HL-60 (cell line): ENCODE measurements around the gene TBC1D5.
"Not testable (repeated sequence)": the region's sequence is repeated elsewhere in the genome, so short reads cannot be mapped to it uniquely, and the experiment has no call there.

Experiments
- REST ChIP-seq: IDR thresholded peaks from 2 replicates; pipeline ENCODE4 v1.6.1; 2012; ENCODE audit warnings: low read depth; ENCODE audit not compliant: insufficient replicate concordance
- TF ChIP-seq, protein P1 (sequence below): IDR thresholded peaks from one replicate; pipeline ENCODE4 v1.5.1; 2011; ENCODE audit warnings: low read length, control low read depth, inconsistent platforms; ENCODE audit not compliant: insufficient read depth

DNA sequence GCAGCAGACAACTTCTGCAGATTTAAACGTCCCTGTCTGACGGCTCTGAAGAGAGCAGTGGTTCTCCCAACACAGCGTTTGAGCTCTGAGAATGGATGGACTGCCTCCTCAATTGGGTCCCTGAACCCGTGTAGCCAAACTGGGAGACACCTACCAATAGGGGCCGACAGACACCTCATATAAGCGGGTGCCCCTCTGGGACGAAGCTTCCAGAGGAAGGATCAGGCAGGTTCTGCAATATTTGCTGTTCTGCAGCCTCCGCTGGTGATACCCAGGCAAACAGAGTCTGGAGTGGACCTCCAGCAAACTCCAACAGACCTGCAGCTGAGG is 48.8 kb downstream of the TBC1D5 start:
- TF ChIP-seq, protein P1, sequence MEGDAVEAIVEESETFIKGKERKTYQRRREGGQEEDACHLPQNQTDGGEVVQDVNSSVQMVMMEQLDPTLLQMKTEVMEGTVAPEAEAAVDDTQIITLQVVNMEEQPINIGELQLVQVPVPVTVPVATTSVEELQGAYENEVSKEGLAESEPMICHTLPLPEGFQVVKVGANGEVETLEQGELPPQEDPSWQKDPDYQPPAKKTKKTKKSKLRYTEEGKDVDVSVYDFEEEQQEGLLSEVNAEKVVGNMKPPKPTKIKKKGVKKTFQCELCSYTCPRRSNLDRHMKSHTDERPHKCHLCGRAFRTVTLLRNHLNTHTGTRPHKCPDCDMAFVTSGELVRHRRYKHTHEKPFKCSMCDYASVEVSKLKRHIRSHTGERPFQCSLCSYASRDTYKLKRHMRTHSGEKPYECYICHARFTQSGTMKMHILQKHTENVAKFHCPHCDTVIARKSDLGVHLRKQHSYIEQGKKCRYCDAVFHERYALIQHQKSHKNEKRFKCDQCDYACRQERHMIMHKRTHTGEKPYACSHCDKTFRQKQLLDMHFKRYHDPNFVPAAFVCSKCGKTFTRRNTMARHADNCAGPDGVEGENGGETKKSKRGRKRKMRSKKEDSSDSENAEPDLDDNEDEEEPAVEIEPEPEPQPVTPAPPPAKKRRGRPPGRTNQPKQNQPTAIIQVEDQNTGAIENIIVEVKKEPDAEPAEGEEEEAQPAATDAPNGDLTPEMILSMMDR = not testable (repeated sequence)
- TF ChIP-seq REST = not testable (repeated sequence)
